Activated naive CD8-positive, alpha-beta T cell treated with anti-CD3 and anti-CD28 coated beads, Interleukin-2, amount 10 ng/mL, durations not matched to agents 7 days and 5 days (primary cell): ENCODE results near the gene NRL. TPM values are rescaled to one million over a fixed set of nuclear protein-coding genes. Genes with fewer than 3 reads are reported as not detected.

Source experiments
- ATAC-seq: fragments of 150-1000 bp; cut with Tn5 transposase; one replicate; pipeline ENCODE4 v1.10.0; 2021; ENCODE audit warnings: low read depth, moderate library complexity
- POLR2A ChIA-PET: fragments of 350-600 bp; sonication (Branson Sonifier 250); formaldehyde crosslinking; loops from one replicate; lab custom pipeline; 2021; ENCODE audit warnings: antibody characterized with exemption; lab: Charles Lee
- DNase-seq: peaks from one replicate; pipeline ENCODE4 v3.0.0; 2021
- H3K27ac Mint-ChIP-seq: one replicate; pipeline ENCODE4 v1.8.0; 2022; ENCODE audit warnings: mild to moderate bottlenecking, mixed read lengths
- H3K27me3 Mint-ChIP-seq: one replicate; pipeline ENCODE4 v1.8.0; 2022; ENCODE audit warnings: mild to moderate bottlenecking, moderate library complexity, mixed read lengths
- H3K36me3 Mint-ChIP-seq: one replicate; pipeline ENCODE4 v1.8.0; 2021; ENCODE audit warnings: mild to moderate bottlenecking, mixed read lengths
- H3K4me1 Mint-ChIP-seq: one replicate; pipeline ENCODE4 v1.8.0; 2021; ENCODE audit warnings: mixed read lengths
- H3K4me3 Mint-ChIP-seq: one replicate; pipeline ENCODE4 v1.8.0; 2022; ENCODE audit warnings: mild to moderate bottlenecking, moderate library complexity, mixed read lengths
- H3K9me3 Mint-ChIP-seq: one replicate; pipeline ENCODE4 v1.8.0; 2021; ENCODE audit warnings: mixed read lengths
- total RNA-seq, 2 experiments: library from RNA; stranded (reverse); gene quantifications; one replicate each; pipeline ENCODE4 v1.2.3, GENCODE V29; 2021

NRL gene
- total RNA-seq, 2 experiments from 2014 or later = 3.3 to 3.4 TPM

DNA sequence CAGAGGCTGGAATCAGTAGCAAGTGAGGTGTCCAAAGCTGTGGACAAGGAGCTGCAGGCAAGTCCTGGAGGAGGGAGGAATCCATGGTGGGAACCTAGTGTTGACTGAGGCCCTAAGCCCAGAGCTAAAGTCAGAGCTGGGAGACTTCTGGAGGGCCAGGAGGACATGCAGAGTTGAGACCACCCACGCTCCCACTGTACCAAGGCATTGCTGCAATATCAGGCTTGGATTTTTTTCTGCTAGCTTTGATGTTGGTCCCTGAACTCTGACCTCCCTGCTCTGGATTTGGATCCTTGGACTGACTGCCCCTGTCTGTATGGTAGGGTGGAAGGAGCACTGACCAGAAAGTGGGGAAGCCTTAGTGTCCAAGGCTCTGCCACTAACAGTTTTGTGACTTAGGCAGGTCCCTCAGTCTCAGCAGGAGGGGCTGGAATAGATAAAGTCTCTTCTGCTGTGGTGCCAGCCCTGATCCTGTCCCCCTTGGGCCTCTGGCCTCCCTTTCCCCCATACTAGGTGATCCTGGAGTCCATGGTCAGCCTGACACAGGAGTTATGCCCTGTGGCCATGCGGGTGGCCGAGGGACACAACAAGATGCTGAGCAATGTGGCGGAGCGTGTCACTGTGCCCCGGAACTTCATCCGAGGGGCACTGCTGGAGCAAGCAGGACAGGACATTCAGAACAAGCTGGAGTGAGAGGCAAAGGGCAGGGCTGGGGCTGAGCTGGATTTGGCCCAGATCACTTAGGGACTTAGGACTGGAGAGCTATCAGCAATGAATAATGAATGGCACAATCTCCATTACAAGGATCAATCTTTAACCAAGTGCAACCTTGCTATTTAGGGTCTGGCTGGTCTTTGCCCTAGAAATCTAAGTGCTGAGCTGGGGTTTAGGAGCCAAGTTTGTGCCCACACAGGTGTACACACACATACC, 53.5 kb downstream of the NRL start:
- ATAC-seq (no peak), DNase-seq (no peak)
- Mint-ChIP-seq H3K27me3 (peaks cover 2% of the 10 kb centered on the region), H3K36me3 (no peaks in the 10 kb centered on the region), H3K9me3 (no peaks in the 10 kb centered on the region), H3K4me3 (no peak overlapping the region), H3K27ac (no peak overlapping the region), H3K4me1 (peaks cover 2% of the 10 kb centered on the region)
- POLR2A ChIA-PET = interaction anchor here (1.1 to 1.3 kb wide), 3 partner anchors 19 to 47 kb away, joined by 3 read pairs; no protein-coding TSS in a partner anchor

DNA sequence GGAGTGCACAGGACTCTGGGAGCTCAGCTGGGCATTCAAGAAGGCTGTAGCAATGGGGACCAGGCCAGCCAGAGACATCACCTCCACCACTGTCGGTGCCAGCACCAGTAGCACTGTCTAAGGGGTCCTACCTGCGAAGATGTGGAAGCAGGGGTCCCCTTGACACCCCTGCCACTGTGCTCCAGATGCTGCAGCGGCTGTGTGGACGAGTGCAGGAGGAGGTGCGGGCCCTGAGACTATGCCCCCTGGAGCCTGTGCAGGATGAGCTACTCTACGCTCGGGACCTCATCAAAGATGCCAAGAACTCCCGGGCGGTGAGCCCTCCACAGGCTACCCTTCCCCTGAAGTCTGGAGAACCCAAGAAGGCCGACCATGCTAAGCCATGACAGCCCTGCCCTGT, 54.3 kb downstream of the NRL start:
- POLR2A ChIA-PET = interaction anchor here (1.1 to 1.3 kb wide), 2 partner anchors 20 to 48 kb away, joined by 3 read pairs; no protein-coding TSS in a partner anchor

DNA sequence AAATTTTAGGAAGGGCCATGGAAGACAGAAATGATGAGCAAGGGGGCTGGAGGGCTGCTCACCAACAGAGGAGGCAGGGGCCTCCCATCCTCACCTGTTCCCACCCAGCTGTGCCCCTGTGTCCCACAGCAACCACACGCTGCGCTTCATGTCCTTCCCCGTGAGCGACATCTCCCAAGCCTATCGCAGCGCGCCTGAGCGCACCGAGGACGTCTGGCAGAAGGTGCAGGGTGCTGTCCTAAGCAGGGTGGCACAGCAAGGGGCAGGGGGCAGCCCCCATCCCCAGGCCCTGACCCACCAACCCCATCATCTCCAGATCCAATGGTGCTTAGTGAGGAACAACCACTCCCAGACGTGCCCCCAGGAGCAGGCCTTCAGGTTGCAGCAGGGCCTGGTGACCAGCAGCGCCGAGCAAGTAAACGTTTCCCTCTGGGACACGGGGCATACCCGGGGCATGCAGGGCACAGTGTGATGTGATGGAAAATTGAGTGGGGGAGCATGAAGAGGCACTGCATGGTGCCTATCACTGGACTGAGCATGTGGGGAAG, 54.8 kb downstream of the NRL start:
- POLR2A ChIA-PET = no interaction called here
- Mint-ChIP-seq H3K4me3 (no peak overlapping the region), H3K4me1 (peaks cover 2% of the 10 kb centered on the region), H3K9me3 (no peaks in the 10 kb centered on the region), H3K27ac (no peak overlapping the region), H3K36me3 (no peaks in the 10 kb centered on the region), H3K27me3 (peaks cover 2% of the 10 kb centered on the region)
- ATAC-seq (no peak), DNase-seq (no peak)

More for the DNA sequence above, 54.3 kb downstream of the NRL start:
- DNase-seq (no peak), ATAC-seq (no peak)
- H3K9me3 Mint-ChIP-seq = no peaks in the 10 kb centered on the region
- H3K27ac Mint-ChIP-seq = no peak overlapping the region
- H3K4me1 Mint-ChIP-seq = peaks cover 2% of the 10 kb centered on the region
- H3K4me3 Mint-ChIP-seq = no peak overlapping the region
- no peaks in the 10 kb centered on the region for H3K36me3 Mint-ChIP-seq
- H3K27me3 Mint-ChIP-seq = peaks cover 2% of the 10 kb centered on the region

DNA sequence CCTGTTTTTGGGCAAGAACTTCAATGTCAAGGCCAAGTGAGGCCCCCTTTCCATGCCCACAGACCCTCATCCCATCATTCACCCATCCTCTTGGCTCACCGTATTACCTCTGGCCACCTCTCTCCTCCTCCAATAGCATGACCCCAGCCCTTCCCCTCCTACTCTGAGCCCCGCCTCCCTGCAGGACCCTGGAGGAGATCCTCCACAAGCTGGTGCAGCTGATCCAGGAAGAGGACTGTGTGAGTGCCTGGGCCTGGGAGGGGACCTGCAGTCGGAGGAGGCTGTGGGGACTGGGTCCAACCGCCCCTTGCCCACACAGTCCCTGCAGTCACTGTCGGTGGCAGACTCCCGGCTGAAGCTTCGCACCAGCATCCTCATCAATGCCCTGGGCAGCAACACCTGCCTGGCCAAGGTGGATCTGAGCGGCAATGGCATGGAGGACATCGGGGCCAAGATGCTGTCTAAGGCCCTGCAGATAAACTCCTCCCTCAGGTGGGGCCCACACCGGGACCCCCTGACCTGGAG, 55.7 kb downstream of the NRL start:
- Mint-ChIP-seq H3K27ac (no peak overlapping the region), H3K4me3 (no peak overlapping the region)
- POLR2A ChIA-PET = interaction anchor here (1.0 to 4.3 kb wide), 5 partner anchors 22 to 102 kb away, joined by 3 to 35 read pairs (median 21); partner anchors contain the start of genes IRF9 and PCK2

DNA sequence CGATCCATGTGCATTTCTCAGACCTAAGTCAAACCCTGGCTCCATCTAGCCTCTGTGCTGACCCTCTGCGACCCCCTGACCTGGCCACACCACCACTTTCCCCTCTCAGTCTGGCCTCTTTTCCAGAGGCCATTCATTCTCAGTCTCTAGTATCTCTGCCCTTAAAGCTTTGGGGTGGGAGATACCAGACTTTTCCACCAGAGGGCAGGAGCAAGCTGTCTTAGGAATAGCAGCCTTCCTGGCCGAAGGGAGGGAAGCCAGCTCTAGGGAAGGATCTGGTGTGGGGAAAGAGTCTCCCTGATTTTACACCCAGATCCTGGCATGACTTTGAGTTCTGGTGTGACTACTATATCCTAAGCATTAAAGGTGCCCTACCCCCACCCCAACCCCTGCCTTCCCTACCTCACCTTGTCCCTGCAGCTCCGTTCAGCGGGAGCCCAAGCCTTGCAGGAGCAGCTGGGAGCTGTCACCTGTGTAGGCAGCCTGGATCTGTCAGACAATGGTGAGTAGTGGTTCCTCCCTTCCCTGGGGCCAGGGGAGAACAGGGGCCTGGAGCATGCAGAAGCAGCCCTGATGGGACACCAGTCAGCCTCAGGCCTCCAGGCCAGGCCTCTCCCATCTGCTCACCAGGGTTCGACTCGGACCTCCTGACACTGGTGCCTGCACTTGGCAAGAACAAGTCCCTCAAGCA, 56.3 kb downstream of the NRL start:
- Mint-ChIP-seq H3K36me3 (no peaks in the 10 kb centered on the region), H3K4me1 (peaks cover 2% of the 10 kb centered on the region), H3K27ac (peak overlapping the region; percentile 78), H3K4me3 (no peak overlapping the region), H3K27me3 (peaks cover 2% of the 10 kb centered on the region), H3K9me3 (no peaks in the 10 kb centered on the region)
- ATAC-seq (peak; percentile 63), DNase-seq (no peak)
- POLR2A ChIA-PET = interaction anchor here (0.7 to 4.3 kb wide), 10 partner anchors 17 to 245 kb away, joined by 3 to 35 read pairs (median 6); partner anchors contain the start of genes DCAF11, GMPR2, IRF9 and NRL

More for the DNA sequence above, 55.7 kb downstream of the NRL start:
- Mint-ChIP-seq H3K9me3 (no peaks in the 10 kb centered on the region), H3K27me3 (peaks cover 2% of the 10 kb centered on the region), H3K36me3 (no peaks in the 10 kb centered on the region), H3K4me1 (peaks cover 2% of the 10 kb centered on the region)
- DNase-seq (no peak), ATAC-seq (no peak)

DNA sequence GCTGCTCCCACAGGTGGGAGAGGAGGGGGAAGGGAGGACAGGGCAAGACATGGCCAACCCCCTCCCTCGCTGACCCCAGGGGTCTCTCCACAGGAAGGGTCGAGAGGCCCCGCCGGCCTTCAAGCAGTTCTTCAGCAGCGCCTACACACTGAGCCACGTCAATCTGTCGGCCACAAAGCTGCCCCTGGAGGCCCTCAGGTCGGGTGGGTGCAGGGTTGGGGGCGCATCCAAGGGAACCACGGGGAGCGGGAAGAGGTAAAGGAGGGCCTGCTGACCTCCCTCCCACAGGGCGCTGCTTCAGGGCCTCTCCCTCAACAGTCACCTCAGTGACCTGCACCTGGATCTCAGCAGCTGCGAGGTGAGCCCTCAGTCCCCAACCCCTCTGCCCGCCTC, 56.9 kb downstream of the NRL start:
- Mint-ChIP-seq H3K27ac (peak overlapping the region; percentile 78), H3K27me3 (peaks cover 6% of the 10 kb centered on the region), H3K9me3 (no peaks in the 10 kb centered on the region), H3K4me3 (no peak overlapping the region), H3K4me1 (peaks cover 6% of the 10 kb centered on the region), H3K36me3 (no peaks in the 10 kb centered on the region)
- no peak for DNase-seq
- POLR2A ChIA-PET = interaction anchor here (0.7 to 4.3 kb wide), 11 partner anchors 18 to 245 kb away, joined by 3 to 35 read pairs (median 5); partner anchors contain the start of genes DCAF11, GMPR2, IRF9 and NRL
- no peak for ATAC-seq

DNA sequence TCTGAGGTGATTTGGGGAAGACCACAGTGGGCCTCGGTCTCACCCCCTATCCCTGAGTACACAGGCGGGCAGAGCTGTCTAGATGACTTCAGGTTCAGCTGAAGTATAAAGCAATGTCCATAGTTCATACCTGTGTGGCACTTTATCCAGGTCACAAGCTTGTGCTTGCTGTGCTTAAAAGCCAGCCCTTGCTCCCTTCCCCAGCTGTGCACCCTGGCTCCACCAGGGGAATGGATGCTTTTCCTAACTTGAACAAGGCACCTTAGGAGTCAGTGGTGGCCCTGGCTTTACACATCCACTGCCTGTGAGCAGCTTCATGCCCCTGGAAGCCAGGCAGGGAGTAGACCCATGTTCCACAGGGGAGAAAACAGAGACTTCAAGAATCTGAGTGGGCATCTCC, 57.5 kb downstream of the NRL start:
- no peaks in the 10 kb centered on the region for H3K9me3 Mint-ChIP-seq
- H3K27me3 Mint-ChIP-seq = peaks cover 10% of the 10 kb centered on the region
- peaks cover 9% of the 10 kb centered on the region for H3K4me1 Mint-ChIP-seq
- POLR2A ChIA-PET = interaction anchor here (0.9 to 4.3 kb wide), 9 partner anchors 18 to 176 kb away, joined by 3 to 35 read pairs (median 6); partner anchors contain the start of genes DCAF11, GMPR2, IRF9 and NRL
- no peak overlapping the region for H3K27ac Mint-ChIP-seq
- no peak for DNase-seq
- no peak for ATAC-seq
- no peak overlapping the region for H3K4me3 Mint-ChIP-seq
- H3K36me3 Mint-ChIP-seq = no peaks in the 10 kb centered on the region

DNA sequence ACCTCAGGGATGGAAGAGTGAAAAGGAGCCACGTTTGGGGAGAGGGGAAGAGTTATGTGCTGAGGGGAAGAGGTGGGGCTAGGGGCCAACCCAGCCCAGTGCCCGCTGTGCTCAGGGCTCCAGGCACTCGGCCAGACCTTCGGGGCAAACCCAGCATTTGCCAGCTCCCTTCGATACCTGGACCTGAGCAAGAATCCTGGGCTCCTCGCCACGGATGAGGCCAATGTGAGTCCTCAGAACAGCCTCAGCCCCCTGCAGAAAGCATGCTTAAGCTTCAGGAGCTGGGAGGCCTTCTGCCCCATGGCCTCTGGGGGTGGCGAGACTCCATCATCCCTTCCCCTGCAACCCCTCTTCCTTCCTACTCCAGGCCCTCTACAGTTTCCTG, 58.0 kb downstream of the NRL start:
- H3K27ac Mint-ChIP-seq = no peak overlapping the region
- POLR2A ChIA-PET = interaction anchor here (0.9 to 4.3 kb wide), 5 partner anchors 19 to 104 kb away, joined by 3 to 35 read pairs (median 21); partner anchors contain the start of gene IRF9
- no peaks in the 10 kb centered on the region for H3K9me3 Mint-ChIP-seq
- no peak overlapping the region for H3K4me3 Mint-ChIP-seq
- no peak for ATAC-seq
- peak; percentile 22 for DNase-seq
- H3K4me1 Mint-ChIP-seq = peaks cover 9% of the 10 kb centered on the region
- H3K27me3 Mint-ChIP-seq = peaks cover 10% of the 10 kb centered on the region
- H3K36me3 Mint-ChIP-seq = no peaks in the 10 kb centered on the region

DNA sequence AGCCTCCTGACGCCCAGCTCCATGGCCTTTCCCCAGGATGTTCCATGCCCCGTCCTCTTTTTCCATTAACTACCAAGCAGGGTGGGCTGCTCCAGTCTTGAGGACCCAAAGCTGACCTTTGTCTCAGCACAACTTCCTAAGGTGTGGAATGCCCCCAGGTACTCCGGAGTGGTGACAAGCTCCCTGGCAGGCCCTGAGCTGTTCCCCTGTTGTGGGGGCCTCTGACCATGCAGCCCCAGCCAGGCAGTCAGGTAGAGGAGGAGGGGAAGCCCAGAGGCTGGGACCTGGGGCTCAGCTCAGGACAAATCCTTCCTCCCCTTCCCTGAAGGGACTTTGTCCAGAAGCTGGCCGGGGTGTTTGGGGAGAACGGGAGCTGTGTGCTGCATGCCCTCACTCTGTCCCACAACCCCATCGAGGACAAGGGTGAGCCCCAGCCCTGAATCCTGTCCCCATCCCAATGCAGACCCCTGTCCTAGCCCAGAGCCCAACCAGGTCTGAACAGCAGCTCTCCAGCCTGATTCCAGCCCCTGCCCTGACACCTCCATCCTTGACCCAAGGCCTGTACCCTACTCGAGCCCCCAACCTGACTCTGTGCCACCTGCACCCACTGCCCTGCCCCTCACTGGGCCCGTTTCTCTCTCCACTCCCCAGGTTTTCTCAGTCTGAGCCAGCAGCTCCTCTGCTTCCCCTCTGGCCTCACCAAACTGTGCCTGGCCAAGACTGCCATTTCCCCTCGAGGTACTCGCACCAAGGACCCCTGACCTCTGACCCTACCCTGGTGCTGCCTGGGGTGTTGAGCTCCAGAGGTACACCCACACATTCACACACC, 58.6 kb downstream of the NRL start:
- no peak for ATAC-seq
- H3K4me3 Mint-ChIP-seq = no peak overlapping the region
- no peaks in the 10 kb centered on the region for H3K36me3 Mint-ChIP-seq
- no peak overlapping the region for H3K27ac Mint-ChIP-seq
- no peaks in the 10 kb centered on the region for H3K9me3 Mint-ChIP-seq
- peak; percentile 30 for DNase-seq
- H3K27me3 Mint-ChIP-seq = peaks cover 12% of the 10 kb centered on the region
- peaks cover 9% of the 10 kb centered on the region for H3K4me1 Mint-ChIP-seq
- POLR2A ChIA-PET = interaction anchor here (4.0 to 4.3 kb wide), 3 partner anchors 25 to 105 kb away, joined by 21 to 35 read pairs (median 28); partner anchors contain the start of gene IRF9

DNA sequence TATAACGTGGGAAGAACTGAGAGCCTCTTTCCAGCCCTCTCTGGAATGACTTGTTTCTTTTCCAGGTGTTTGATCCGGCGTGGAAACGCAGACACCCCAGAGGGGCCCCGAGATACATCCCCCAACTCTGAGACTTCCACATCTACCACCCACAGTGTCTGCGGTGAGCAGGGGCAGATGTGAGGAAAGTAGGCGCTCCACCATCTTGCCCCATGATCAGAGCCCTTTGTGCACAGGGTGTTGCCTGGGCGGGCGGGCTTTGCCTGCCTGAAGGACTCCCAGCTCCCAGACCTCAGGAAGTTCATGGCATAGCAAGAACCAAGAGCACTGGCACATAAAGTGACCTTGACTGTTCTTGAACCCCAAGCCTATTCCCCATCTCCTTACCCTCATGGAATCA, 60.1 kb downstream of the NRL start:
- DNase-seq (peak; percentile 24), ATAC-seq (no peak)
- H3K36me3 Mint-ChIP-seq = no peaks in the 10 kb centered on the region
- H3K4me1 Mint-ChIP-seq = peaks cover 9% of the 10 kb centered on the region
- no peak overlapping the region for H3K4me3 Mint-ChIP-seq
- no peaks in the 10 kb centered on the region for H3K9me3 Mint-ChIP-seq
- POLR2A ChIA-PET = interaction anchor here (1.1 kb wide), 1 partner anchor 21 kb away, joined by 3 read pairs; no protein-coding TSS in a partner anchor
- peaks cover 24% of the 10 kb centered on the region for H3K27me3 Mint-ChIP-seq
- H3K27ac Mint-ChIP-seq = no peak overlapping the region

DNA sequence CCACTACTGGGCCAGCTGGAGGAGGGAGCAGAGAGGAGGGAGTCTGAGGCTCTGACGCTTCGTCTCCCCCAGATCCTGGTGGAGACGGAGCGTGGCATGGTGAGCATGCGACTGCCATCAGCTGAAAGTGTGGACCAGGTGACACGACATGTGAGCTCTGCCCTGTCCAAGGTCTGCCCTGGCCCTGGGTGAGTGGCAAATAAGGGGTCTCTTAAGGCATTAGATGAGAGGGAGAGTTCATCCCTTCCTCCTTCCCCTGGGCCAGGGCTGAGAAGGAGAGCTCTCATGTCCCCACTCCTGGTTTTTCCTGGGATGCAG, 60.5 kb downstream of the NRL start:
- Mint-ChIP-seq H3K36me3 (no peaks in the 10 kb centered on the region), H3K27ac (no peak overlapping the region), H3K4me3 (no peak overlapping the region), H3K9me3 (no peaks in the 10 kb centered on the region), H3K4me1 (peaks cover 9% of the 10 kb centered on the region), H3K27me3 (peaks cover 27% of the 10 kb centered on the region)
- POLR2A ChIA-PET = interaction anchor here (1.0 to 1.1 kb wide), 2 partner anchors 21 to 56 kb away, joined by 3 to 4 read pairs; no protein-coding TSS in a partner anchor
- ATAC-seq (no peak), DNase-seq (no peak)
